HEK293 (cell line): Measurements from ENCODE around the gene EHD1.

Experiments
- ELK4 ChIP-seq: IDR thresholded peaks from 2 replicates; pipeline ENCODE4 v1.6.1; 2011; ENCODE audit warnings: mild to moderate bottlenecking, low read depth, low read length, borderline replicate concordance
- ZBTB21 ChIP-seq: fragments of 450-650 bp; formaldehyde crosslinking; IDR thresholded peaks from 2 replicates; pipeline ENCODE4 v1.5.1; 2017; ENCODE audit warnings: missing biosample characterization, missing genetic modification characterization
- ZBTB26 ChIP-seq: fragments of 450-650 bp; formaldehyde crosslinking; optimal IDR thresholded peaks from 2 replicates; pipeline ENCODE3; 2016; ENCODE audit warnings: missing biosample characterization, mild to moderate bottlenecking, missing genetic modification characterization
- ZBTB8A ChIP-seq: fragments of 450-650 bp; formaldehyde crosslinking; IDR thresholded peaks from 2 replicates; pipeline ENCODE4 v1.5.1; 2016; ENCODE audit warnings: missing biosample characterization, missing genetic modification characterization
- ZFP41 ChIP-seq: fragments of 450-650 bp; formaldehyde crosslinking; IDR thresholded peaks from 2 replicates; pipeline ENCODE4 v1.5.1; 2016; ENCODE audit warnings: missing biosample characterization, missing genetic modification characterization, borderline replicate concordance
- ZNF184 ChIP-seq: fragments of 450-650 bp; IDR thresholded peaks from 2 replicates; pipeline ENCODE4 v1.5.1; 2018; ENCODE audit warnings: missing biosample characterization, mild to moderate bottlenecking, missing genetic modification characterization
- ZNF621 ChIP-seq: fragments of 450-650 bp; formaldehyde crosslinking; IDR thresholded peaks from 2 replicates; pipeline ENCODE4 v1.5.1; 2017; ENCODE audit warnings: missing biosample characterization, missing genetic modification characterization

Gene EHD1

GRCh38 chr11:64802370-64803157 is 75.9 kb downstream of the EHD1 start (continued):
- peak; percentile 32 for TF ChIP-seq ZBTB26 (tag by site-specific recombination)
- no peak for TF ChIP-seq ZNF184 (tag by site-specific recombination)
- TF ChIP-seq ELK4: no peak
- peak; percentile 9 for TF ChIP-seq ZBTB8A (tag by site-specific recombination)
- TF ChIP-seq ZNF621: no peak
- TF ChIP-seq ZBTB21 (tag by site-specific recombination): no peak
- no peak for TF ChIP-seq ZFP41
- TF ChIP-seq, all 188 proteins: peak for 8
